ENCODE data around the gene WDR62.
A peak's percentile ranks its signal among the peaks of the same experiment; 100 is the strongest.

The WDR62 gene

DNA sequence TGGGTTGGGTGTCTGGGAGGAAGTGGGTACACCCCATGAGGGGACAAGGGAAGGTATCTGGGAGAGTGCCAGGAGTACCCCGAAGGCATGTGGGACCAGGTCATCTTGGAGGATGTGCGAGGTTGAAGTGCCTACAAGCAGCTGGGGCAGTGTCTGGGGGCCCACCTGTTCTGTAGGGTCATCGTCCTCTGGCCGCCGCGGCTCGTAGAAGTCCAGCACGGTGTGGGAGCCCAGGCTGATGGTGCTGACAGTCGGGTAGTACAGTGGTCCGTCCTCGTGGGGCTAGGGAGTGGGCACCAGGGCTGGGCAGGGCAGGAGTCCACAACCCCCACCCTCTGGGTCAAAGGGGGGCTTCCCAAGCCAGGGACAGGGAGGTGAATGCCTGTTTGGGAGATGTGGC lies 44.3 kb upstream of the WDR62 start:
- no peaks in the 10 kb centered on the region for H3K9me3 Mint-ChIP-seq
- TF ChIP-seq, protein P1, sequence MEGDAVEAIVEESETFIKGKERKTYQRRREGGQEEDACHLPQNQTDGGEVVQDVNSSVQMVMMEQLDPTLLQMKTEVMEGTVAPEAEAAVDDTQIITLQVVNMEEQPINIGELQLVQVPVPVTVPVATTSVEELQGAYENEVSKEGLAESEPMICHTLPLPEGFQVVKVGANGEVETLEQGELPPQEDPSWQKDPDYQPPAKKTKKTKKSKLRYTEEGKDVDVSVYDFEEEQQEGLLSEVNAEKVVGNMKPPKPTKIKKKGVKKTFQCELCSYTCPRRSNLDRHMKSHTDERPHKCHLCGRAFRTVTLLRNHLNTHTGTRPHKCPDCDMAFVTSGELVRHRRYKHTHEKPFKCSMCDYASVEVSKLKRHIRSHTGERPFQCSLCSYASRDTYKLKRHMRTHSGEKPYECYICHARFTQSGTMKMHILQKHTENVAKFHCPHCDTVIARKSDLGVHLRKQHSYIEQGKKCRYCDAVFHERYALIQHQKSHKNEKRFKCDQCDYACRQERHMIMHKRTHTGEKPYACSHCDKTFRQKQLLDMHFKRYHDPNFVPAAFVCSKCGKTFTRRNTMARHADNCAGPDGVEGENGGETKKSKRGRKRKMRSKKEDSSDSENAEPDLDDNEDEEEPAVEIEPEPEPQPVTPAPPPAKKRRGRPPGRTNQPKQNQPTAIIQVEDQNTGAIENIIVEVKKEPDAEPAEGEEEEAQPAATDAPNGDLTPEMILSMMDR (IDR thresholded peaks at IDR 0.05; ENCODE audit: unreplicated experiment in 3 of 3): no peak
- H3K4me1 Mint-ChIP-seq: peaks cover 26% of the 10 kb centered on the region
- peak overlapping the region; percentile 76 to 79 (median 76) for H3K4me3 Mint-ChIP-seq
- peaks cover 16% of the 10 kb centered on the region for H3K27me3 Mint-ChIP-seq (ENCODE audit: low read depth)
- no peak overlapping the region for H3K27ac Mint-ChIP-seq
- peaks cover 7% of the 10 kb centered on the region for H3K36me3 Mint-ChIP-seq (ENCODE audit: low read depth)

DNA sequence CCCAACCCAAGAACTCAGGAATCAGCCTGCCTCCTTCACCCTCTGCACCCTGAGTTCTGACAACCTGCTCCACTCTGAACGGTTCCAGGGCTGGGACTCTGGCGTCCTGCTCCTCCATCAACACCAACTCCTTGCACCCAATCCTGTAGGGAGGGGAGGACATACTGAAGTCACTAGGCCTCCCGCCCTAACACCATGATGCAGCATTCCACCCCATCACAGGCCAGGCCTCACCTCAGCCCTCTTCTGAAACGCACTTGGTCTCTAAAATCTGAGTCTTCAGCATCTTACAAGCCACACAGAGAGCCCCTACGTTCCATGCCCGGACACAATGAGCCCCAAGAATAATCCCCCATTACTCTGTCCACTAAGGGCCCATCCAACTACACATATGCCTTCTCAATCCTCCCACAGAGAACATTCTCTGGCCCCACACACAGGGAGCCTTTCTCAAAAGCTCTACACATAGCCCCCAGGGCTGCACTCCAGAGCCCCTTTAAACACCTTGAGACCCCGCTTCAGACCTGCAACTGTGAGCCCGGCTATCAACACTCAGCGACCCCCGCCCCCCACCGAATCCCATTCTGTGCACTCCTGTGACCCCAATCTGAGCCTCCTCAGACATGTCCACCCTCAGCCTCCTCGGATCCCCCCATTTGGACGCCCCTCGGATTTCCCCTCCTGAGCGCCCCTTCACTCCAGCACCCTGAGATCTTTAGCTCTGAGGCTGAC lies 41.3 kb upstream of the WDR62 start:
- Mint-ChIP-seq H3K4me3 (peak overlapping the region; percentile 94 to 96 (median 95)), H3K9me3 (no peaks in the 10 kb centered on the region), H3K27ac (peak overlapping the region; percentile 10 to 89 (median 43)), H3K4me1 (peaks cover 26% of the 10 kb centered on the region), H3K36me3 (ENCODE audit: low read depth) (peaks cover 28% of the 10 kb centered on the region), H3K27me3 (ENCODE audit: low read depth) (peaks cover 11% of the 10 kb centered on the region)
- TF ChIP-seq, protein P1 (IDR thresholded peaks at IDR 0.05; ENCODE audit: unreplicated experiment in 3 of 3): no peak

DNA sequence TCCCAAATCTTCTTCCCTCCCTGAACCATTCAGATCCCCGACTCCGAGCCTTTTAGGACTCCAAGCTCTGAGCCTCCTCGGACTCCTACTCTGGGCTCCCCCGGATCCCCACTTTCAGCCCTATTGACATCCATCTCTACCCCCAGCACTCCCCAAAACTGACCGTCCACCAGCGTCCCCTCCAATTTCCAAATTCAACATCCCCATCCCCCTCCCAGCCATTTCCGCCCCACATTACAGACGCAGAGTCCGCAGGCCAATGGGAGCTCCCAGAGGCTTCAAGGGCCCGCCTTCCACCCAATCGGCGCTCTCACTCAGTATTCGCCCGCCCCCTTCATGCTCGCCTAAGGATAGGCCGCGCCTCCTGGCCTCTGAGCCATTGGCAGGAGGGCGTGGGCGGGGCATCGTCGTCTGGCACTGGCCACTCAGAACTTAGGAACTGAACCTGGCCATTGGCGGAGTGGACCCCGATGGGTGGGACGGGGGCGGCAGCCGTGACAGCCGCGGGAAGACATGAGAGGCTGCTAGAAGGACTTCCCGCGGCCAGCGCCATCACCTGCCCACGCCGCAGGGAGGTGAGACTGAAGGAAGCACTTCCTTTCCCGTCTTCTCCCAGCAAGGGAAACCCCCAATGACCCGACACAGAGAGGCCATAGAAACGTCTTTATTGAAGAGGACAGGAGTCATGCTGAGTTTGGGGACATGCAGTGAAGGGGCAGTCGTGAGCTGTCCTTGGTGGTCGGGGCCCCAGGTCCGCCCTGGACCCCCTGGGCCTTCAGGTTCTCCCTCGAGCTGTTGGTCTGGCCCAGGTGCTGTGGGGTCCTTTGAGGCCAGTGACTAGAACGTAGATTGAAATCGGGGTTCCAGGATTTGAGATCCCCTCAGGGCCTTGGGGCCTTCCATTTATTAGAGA lies 40.4 kb upstream of the WDR62 start, which contains the start of gene ALKBH6:
ALKBH6 (minus strand) TSS at position 202 of the 913 bp plus-strand sequence. CDS start 816 bp downstream, outside the sequence.
- peaks cover 32% of the 10 kb centered on the region for H3K36me3 Mint-ChIP-seq (ENCODE audit: low read depth)
- peak within 1 kb of the TSS; percentile 10 to 89 (median 43) for H3K27ac Mint-ChIP-seq
- peaks cover 22% of the 10 kb centered on the region for H3K4me1 Mint-ChIP-seq
- peaks cover 7% of the 10 kb centered on the region for H3K27me3 Mint-ChIP-seq (ENCODE audit: low read depth)
- no peaks in the 10 kb centered on the region for H3K9me3 Mint-ChIP-seq
- H3K4me3 Mint-ChIP-seq: peak within 1 kb of the TSS; percentile 94 to 96 (median 95)
- TF ChIP-seq, protein P1 (IDR thresholded peaks at IDR 0.05; ENCODE audit: unreplicated experiment in 3 of 3): no peak

DNA sequence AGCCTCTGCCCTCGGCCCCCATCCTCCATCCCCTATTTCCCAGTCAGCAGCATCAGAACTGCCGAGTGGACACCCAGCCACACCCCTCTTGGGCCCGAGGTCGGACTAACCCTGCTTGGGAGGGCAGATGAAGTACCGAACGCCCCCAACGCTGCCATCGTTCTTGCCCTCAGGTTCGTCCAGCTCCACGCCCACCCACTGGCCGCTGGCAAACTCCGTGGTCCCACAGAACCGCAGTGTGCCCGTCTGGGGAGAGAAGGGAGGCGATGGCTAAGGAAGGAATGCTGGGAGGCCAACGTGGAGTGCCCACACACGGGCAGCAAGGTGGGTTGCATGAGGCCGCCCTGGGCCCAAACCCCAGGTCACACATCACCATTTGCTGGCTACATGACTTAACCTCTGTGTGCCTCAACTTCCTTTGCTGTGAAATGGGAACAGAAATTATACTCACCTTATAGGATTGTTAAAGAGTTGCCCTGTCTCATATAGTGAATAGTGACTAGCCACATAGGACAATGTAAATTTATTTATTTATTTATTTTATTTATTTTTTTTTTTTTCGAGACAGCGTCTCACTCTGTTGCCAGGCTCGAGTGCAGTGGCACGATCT lies 35.5 kb upstream of the WDR62 start:
- Mint-ChIP-seq H3K9me3 (no peaks in the 10 kb centered on the region), H3K4me1 (peaks cover 7% of the 10 kb centered on the region), H3K27ac (no peak overlapping the region), H3K27me3 (ENCODE audit: low read depth) (no peaks in the 10 kb centered on the region), H3K4me3 (no peak overlapping the region), H3K36me3 (ENCODE audit: low read depth) (peaks cover 51% of the 10 kb centered on the region)
- TF ChIP-seq, protein P1 (IDR thresholded peaks at IDR 0.05; ENCODE audit: unreplicated experiment in 3 of 3): no peak

DNA sequence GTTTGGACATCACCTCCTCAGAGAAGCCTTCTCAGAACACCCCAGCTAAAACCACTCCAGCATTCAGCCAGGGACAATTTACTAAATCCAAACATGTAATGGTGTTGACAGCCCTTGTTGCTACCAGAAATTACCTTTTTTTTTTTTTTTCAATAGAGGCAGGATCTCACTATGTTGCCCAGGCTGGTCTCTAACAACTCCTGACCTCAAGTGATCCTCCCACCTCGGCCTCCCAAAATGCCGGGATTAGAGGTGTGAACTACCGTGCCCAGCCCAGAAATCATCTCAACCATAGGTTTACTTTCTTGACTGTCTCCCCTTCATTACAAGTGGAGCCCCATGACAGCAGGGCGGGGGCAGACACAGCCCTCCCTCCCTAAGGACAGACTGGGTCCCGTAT lies 31.3 kb upstream of the WDR62 start:
- Mint-ChIP-seq H3K27ac (no peak overlapping the region), H3K27me3 (ENCODE audit: low read depth) (no peaks in the 10 kb centered on the region), H3K4me1 (no peaks in the 10 kb centered on the region), H3K36me3 (ENCODE audit: low read depth) (peaks cover 43% of the 10 kb centered on the region), H3K4me3 (no peak overlapping the region), H3K9me3 (no peaks in the 10 kb centered on the region)
- TF ChIP-seq, protein P1 (IDR thresholded peaks at IDR 0.05; ENCODE audit: unreplicated experiment in 3 of 3): no peak

Measured in nephron (organoid).